DOHH2 (cell line): ENCODE data around the gene ANKRD13A.
"Not testable (repeated sequence)": the region's sequence is repeated elsewhere in the genome, so short reads cannot be mapped to it uniquely, and the experiment has no call there.

Experiments used
- EZH2phosphoT487 ChIP-seq: fragments of 200-600 bp; sonication (generic); IDR thresholded peaks from 2 replicates; pipeline ENCODE4 v1.6.1; 2017; ENCODE audit warnings: borderline replicate concordance, mild to moderate bottlenecking, antibody characterized with exemption, low read length, moderate library complexity, mixed read lengths
- TF ChIP-seq, protein P1 (sequence below): fragments of 200-600 bp; sonication (generic); IDR thresholded peaks from one replicate; pipeline ENCODE4 v1.5.1; 2014; ENCODE audit warnings: antibody characterized with exemption, mild to moderate bottlenecking, low read depth, low read length; ENCODE audit not compliant: poor library complexity, severe bottlenecking

- TF ChIP-seq, protein P1, sequence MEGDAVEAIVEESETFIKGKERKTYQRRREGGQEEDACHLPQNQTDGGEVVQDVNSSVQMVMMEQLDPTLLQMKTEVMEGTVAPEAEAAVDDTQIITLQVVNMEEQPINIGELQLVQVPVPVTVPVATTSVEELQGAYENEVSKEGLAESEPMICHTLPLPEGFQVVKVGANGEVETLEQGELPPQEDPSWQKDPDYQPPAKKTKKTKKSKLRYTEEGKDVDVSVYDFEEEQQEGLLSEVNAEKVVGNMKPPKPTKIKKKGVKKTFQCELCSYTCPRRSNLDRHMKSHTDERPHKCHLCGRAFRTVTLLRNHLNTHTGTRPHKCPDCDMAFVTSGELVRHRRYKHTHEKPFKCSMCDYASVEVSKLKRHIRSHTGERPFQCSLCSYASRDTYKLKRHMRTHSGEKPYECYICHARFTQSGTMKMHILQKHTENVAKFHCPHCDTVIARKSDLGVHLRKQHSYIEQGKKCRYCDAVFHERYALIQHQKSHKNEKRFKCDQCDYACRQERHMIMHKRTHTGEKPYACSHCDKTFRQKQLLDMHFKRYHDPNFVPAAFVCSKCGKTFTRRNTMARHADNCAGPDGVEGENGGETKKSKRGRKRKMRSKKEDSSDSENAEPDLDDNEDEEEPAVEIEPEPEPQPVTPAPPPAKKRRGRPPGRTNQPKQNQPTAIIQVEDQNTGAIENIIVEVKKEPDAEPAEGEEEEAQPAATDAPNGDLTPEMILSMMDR, result not testable (repeated sequence)
- not testable (repeated sequence) for TF ChIP-seq EZH2phosphoT487
Observed at GRCh38 chr12:110056643-110057042, 57.4 kb downstream of the ANKRD13A start.
